Mucosa of descending colon (tissue), 3 donors: ENCODE data around the gene CEP72. TPM values are rescaled to one million over a fixed set of nuclear protein-coding genes. Genes with fewer than 3 reads are reported as not detected.
"Not testable (repeated sequence)": the region's sequence is repeated elsewhere in the genome, so short reads cannot be mapped to it uniquely, and the experiment has no call there.

ENCODE experiments used
- ATAC-seq: fragments of 200-7000 bp; cut with Tn5 transposase; one replicate; pipeline ENCODE4 v1.9.1; 2020; ENCODE audit warnings: mild to moderate bottlenecking, moderate library complexity
- DNase-seq, 3 donors: peaks; one replicate each; pipeline ENCODE4 v3.0.0-alpha.2; 2020
- H3K36me3 ChIP-seq: fragments of 200-600 bp; one replicate; pipeline ENCODE4 v1.8.0; 2021; ENCODE audit warnings: low read depth, mild to moderate bottlenecking
- H3K4me1 ChIP-seq: fragments of 200-600 bp; one replicate; pipeline ENCODE4 v1.8.0; 2021; ENCODE audit warnings: low read depth, mild to moderate bottlenecking
- H3K4me3 ChIP-seq: fragments of 200-600 bp; one replicate; pipeline ENCODE4 v1.8.0; 2021; ENCODE audit warnings: mild to moderate bottlenecking
- H3K9me3 ChIP-seq: fragments of 200-600 bp; one replicate; pipeline ENCODE4 v1.8.0; 2021; ENCODE audit warnings: mild to moderate bottlenecking
- intact Hi-C, 2 donors: fragments of 100-400 bp; cut with DNase I in 1 of 2; cut with micrococcal nuclease in 1 of 2; formaldehyde crosslinking; loops; one replicate each; pipeline versions ENCODE4 v1.11.0 to v1.11.1; 2022; cut with DNase I, micrococcal nuclease
- total RNA-seq, 3 donors: library from RNA; stranded (reverse); fragmentation: NEBNext Ultra II Directional in 2 of 3; extraction: Animal tissue kit (Norgen Biotek cat#: 25700) in 2 of 3; gene quantifications; one replicate each; pipeline versions ENCODE4 v1.2.1 to v1.2.4, GENCODE V29; 2021 to 2023
- TF ChIP-seq, protein P1 (sequence below): fragments of 200-600 bp; IDR thresholded peaks from one replicate; pipeline ENCODE4 v1.8.0; 2022; ENCODE audit warnings: antibody characterized with exemption, mild to moderate bottlenecking
- donor health status: DM: no; HTN: no; CAD: no; lungs with moderate emphysema.
- donor health status: DM: no; HTN: no; CAD: no.
- donor health status: DM: no; HTN: yes; CAD: no.

Gene CEP72
- total RNA-seq, 3 donors from 2014 or later, result 7.3 to 9.7 (median 8.8) TPM

DNA sequence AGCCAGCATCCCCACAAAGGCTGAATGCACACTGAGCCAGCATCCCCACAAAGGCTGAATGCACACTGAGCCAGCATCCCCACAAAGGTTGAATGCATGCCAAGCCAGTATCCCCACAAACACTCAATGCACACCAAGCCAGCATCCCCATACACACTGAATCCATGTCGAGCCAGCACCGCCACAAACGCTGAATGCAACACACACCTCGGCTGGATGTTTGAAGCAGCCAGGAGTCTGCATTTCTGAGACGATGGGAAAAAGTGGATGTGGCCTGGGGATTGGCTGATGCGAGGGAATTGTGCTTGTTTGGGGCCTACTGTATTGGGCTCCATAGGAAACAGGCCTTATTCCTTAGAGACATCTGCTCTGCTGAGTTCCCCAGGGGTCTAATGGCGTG, 30.9 kb upstream of the CEP72 start:
- Histone ChIP-seq H3K9me3 (peaks cover 9% of the 10 kb centered on the region), H3K4me3 (no peak overlapping the region), H3K4me1 (no peaks in the 10 kb centered on the region), H3K36me3 (no peaks in the 10 kb centered on the region)
- TF ChIP-seq, protein P1, sequence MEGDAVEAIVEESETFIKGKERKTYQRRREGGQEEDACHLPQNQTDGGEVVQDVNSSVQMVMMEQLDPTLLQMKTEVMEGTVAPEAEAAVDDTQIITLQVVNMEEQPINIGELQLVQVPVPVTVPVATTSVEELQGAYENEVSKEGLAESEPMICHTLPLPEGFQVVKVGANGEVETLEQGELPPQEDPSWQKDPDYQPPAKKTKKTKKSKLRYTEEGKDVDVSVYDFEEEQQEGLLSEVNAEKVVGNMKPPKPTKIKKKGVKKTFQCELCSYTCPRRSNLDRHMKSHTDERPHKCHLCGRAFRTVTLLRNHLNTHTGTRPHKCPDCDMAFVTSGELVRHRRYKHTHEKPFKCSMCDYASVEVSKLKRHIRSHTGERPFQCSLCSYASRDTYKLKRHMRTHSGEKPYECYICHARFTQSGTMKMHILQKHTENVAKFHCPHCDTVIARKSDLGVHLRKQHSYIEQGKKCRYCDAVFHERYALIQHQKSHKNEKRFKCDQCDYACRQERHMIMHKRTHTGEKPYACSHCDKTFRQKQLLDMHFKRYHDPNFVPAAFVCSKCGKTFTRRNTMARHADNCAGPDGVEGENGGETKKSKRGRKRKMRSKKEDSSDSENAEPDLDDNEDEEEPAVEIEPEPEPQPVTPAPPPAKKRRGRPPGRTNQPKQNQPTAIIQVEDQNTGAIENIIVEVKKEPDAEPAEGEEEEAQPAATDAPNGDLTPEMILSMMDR, result no peak
- intact Hi-C loops, result no loop called here
- no peak for DNase-seq
- no peak for ATAC-seq

DNA sequence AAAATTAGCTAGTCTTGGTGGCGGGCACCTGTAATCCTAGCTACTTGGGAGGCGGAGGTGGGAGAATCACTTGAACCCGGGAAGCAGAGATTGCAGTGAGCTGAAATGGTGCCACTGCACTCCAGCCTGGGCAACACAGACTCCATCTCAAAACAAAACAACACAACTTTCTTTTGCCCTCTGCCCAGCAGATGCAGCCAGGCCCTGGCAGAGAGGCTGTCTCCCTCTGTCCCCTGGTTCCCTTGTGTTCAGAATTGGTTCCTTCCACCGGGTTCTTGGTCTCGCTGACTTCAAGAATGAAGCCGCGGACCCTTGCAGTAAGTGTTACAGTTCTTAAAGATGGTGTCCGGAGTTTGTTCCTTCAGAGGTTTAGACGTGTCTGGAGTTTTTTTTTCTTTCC, 30.2 kb upstream of the CEP72 start:
- ATAC-seq, result no peak
- TF ChIP-seq, protein P1, result no peak
- H3K4me3 ChIP-seq, result no peak overlapping the region
- intact Hi-C loops, result no loop called here
- DNase-seq, result no peak
- H3K4me1 ChIP-seq, result no peaks in the 10 kb centered on the region
- H3K9me3 ChIP-seq, result peaks cover 3% of the 10 kb centered on the region
- H3K36me3 ChIP-seq, result no peaks in the 10 kb centered on the region

DNA sequence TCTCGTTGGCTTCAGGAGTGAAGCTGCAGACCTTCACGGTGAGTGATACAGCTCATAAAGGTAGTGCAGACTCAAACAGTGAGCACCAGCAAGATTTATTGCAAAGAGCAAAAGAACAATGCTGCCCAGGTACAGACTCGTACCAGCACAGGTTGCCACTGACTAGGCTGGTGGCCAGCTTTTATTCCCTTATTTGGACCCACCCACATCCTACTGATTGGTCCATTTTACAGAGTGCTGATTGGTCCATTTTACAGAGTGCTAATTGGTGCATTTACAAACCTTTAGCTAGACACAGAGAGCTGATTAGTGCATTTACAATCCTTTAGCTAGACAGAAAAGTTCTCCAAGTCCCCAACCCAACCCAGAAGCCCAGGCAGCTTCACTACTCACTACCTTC, 29.7 kb upstream of the CEP72 start:
- H3K36me3 ChIP-seq, DNase-seq, H3K4me3 ChIP-seq, ATAC-seq, H3K4me1 ChIP-seq, H3K9me3 ChIP-seq, intact Hi-C loops: not testable (repeated sequence)

DNA sequence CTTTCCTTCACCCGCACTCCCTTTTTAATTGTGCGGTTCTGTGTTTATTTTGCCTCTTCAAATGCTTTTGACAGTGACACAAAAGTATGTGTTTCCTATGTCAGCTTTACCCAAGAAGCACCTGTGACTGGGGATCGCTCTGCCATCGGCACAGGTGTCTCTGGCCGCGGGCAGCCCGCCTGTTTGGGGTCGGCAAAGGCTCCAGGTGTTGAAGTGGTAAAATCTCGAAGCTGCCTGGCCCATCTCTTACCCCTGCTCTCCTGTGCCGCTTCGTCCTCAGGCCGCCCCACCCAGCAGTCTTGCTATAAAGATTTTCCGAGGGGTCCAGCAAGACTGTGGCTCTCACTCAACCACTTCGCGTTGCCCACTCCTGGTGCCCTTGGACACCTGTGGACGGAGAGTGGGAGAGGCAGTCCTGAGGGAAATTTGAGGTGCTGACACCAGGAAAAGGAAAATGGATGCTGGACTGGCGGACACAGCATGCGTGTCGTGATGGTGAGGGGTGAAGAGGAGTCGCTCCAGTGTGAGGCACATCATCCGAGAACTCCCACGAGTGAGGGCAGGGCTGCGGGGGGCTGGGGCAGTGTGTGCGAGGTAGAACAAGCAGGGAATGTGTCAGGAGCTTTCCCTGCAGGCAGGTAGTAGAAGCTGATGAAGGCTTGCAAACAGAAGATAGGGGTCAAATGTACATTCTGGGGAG, 29.1 kb upstream of the CEP72 start:
- Histone ChIP-seq H3K4me1 (no peaks in the 10 kb centered on the region), H3K9me3 (no peaks in the 10 kb centered on the region), H3K4me3 (no peak overlapping the region), H3K36me3 (no peaks in the 10 kb centered on the region)
- TF ChIP-seq, protein P1, result no peak
- ATAC-seq, result no peak
- intact Hi-C loops, result no loop called here
- DNase-seq, result no peak

DNA sequence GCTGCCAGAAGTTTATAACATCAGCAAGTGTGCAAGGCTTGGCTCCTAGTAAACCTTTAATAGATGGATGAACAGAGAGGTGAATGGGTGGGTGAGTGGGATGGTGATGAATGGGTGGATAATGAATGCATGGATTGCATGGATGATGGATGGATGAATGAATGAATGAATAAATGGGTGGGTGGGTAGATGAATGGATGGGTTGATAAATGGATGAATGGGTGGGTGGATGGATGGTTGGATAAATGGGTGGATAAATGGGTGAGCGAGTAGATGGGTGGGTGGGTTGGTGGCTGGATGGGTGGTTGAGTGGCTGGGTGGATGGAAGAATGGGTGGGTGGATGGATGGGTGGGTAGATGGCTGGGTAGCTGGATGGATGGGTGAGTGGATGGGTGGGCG, 28.5 kb upstream of the CEP72 start:
- Histone ChIP-seq H3K4me1 (no peaks in the 10 kb centered on the region), H3K9me3 (no peaks in the 10 kb centered on the region), H3K4me3 (no peak overlapping the region), H3K36me3 (no peaks in the 10 kb centered on the region)
- ATAC-seq (no peak), DNase-seq (no peak)
- TF ChIP-seq, protein P1, result no peak
- intact Hi-C loops, result no loop called here

DNA sequence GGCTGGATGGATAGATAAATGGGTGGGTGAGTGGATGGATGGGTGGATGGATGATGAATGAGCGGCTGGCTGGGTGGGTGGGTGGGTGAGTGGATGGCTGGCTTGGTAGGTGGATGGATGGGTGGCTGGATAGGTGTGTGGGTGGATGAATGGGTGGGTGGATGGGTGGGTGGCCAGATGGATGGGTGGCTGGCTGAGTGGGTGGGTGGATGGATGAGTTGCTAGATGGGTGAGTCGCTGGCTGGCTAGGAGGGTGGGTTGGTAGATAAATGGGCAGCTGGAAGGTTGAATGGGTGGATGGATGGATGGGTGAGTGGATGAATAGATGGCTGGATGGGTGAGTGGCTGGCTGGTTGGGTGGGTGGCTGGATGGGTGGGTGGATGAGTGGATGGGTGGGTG, 27.9 kb upstream of the CEP72 start:
- no peaks in the 10 kb centered on the region for H3K36me3 ChIP-seq
- DNase-seq (no peak), ATAC-seq (no peak)
- no peaks in the 10 kb centered on the region for H3K4me1 ChIP-seq
- intact Hi-C loops, result no loop called here
- TF ChIP-seq, protein P1, result no peak
- no peaks in the 10 kb centered on the region for H3K9me3 ChIP-seq
- H3K4me3 ChIP-seq, result no peak overlapping the region
